ENCODE measurements around the gene RNASEH2B.

Gene RNASEH2B

DNA sequence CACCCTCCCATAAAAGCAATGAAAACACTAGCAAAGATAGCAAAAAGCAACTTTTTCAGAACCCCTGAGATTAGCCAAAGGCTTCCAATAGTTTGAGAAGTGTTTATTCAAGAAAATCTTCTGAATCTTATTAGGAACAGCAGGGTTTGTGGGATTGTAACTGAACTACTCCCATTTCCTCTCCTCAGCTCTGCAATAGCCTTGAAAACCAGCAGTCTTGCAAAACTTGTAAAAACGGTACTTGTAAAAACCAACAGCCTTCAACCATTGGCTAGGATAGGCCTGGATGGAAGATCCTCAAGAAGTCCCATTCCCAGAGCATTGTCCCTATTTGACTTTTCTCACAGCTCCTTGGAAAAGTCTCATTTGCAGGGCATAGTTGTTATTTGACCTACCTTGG is 12.1 kb downstream of the RNASEH2B start:
- Histone ChIP-seq H3K27ac (ENCODE audit: low read depth, low read length) (no peak overlapping the region), H3K27me3 (ENCODE audit: control insufficient read depth in 1 of 2, insufficient read depth in 2 of 2, low read length in 2 of 2) (no peaks in the 10 kb centered on the region), H3K36me3 (ENCODE audit: insufficient read depth, low read length) (no peaks in the 10 kb centered on the region), H3K4me3 (ENCODE audit: low read depth in 1 of 2, low read length in 2 of 2) (no peak overlapping the region), H3K9ac (ENCODE audit: low read length) (no peak overlapping the region), H3K9me3 (ENCODE audit: low read length) (peaks cover 11% of the 10 kb centered on the region), H3K4me1 (ENCODE audit: insufficient read depth, low read length) (peaks cover 26% of the 10 kb centered on the region)

- no peak overlapping the region for H3K4me3 ChIP-seq (ENCODE audit: low read depth in 1 of 2, low read length in 2 of 2)
These were observed 13.7 kb downstream of the RNASEH2B start for GRCh38 chr13:50923272-50923671.

DNA sequence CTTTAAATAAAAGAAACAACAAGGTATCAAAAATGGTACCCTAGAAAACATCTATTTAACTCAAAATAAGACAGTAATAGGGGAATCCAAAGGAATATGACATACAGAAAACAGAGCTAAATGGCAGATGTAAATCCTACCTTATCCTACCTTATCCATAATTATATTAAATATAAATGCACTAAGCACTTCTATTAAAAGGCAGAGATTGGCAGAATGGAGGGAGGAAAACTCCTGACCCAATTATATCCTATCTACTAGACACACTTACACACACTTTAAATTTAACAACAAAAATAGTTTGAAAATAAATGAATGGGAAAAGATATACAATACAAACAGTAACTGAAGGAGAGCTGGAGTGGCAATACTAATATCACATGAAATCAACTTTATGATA is 14.4 kb downstream of the RNASEH2B start:
- Histone ChIP-seq H3K4me1 (ENCODE audit: insufficient read depth, low read length) (peaks cover 18% of the 10 kb centered on the region), H3K9me3 (ENCODE audit: low read length) (peaks cover 11% of the 10 kb centered on the region), H3K27me3 (ENCODE audit: control insufficient read depth in 1 of 2, insufficient read depth in 2 of 2, low read length in 2 of 2) (no peaks in the 10 kb centered on the region)

More at GRCh38 chr13:50923272-50923671, 13.7 kb downstream of the RNASEH2B start:
- H3K36me3 ChIP-seq (ENCODE audit: insufficient read depth, low read length), result no peaks in the 10 kb centered on the region
- H3K27ac ChIP-seq (ENCODE audit: low read depth, low read length), result no peak overlapping the region
- H3K27me3 ChIP-seq (ENCODE audit: control insufficient read depth in 1 of 2, insufficient read depth in 2 of 2, low read length in 2 of 2), result no peaks in the 10 kb centered on the region
- H3K9ac ChIP-seq (ENCODE audit: low read length), result no peak overlapping the region
- peaks cover 21% of the 10 kb centered on the region for H3K4me1 ChIP-seq (ENCODE audit: insufficient read depth, low read length)
- H3K9me3 ChIP-seq (ENCODE audit: low read length), result peaks cover 11% of the 10 kb centered on the region

DNA sequence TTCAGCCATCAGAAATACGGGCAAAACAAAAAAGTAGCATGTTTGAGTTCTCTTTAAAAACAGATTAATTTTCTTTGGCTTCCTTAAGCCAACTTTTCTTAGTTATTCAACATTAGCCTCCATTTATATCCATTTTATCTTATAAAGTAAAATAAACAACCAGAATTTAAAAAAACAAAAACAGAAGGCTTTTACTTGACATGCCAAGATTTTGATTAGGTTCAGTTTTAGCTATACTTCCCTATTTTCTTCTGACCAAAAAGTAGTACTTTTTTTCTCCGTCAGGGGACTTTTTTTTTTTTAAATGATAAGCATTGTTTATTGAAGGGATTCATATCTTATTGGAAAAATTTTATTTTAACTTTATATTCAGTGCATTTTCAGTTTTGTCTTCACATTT is 18.1 kb downstream of the RNASEH2B start:
- peaks cover 10% of the 10 kb centered on the region for H3K9me3 ChIP-seq (ENCODE audit: low read length)
- no peak overlapping the region for H3K4me3 ChIP-seq (ENCODE audit: low read depth in 1 of 2, low read length in 2 of 2)
- no peaks in the 10 kb centered on the region for H3K27me3 ChIP-seq (ENCODE audit: control insufficient read depth in 1 of 2, insufficient read depth in 2 of 2, low read length in 2 of 2)
- peaks cover 15% of the 10 kb centered on the region for H3K4me1 ChIP-seq (ENCODE audit: insufficient read depth, low read length)
- peaks cover 9% of the 10 kb centered on the region for H3K36me3 ChIP-seq (ENCODE audit: insufficient read depth, low read length)
- H3K9ac ChIP-seq (ENCODE audit: low read length), result no peak overlapping the region
- no peak overlapping the region for H3K27ac ChIP-seq (ENCODE audit: low read depth, low read length)

More for the DNA sequence above, 14.4 kb downstream of the RNASEH2B start:
- Histone ChIP-seq H3K27ac (ENCODE audit: low read depth, low read length) (no peak overlapping the region), H3K9ac (ENCODE audit: low read length) (no peak overlapping the region), H3K36me3 (ENCODE audit: insufficient read depth, low read length) (no peaks in the 10 kb centered on the region), H3K4me3 (ENCODE audit: low read depth in 1 of 2, low read length in 2 of 2) (no peak overlapping the region)

DNA sequence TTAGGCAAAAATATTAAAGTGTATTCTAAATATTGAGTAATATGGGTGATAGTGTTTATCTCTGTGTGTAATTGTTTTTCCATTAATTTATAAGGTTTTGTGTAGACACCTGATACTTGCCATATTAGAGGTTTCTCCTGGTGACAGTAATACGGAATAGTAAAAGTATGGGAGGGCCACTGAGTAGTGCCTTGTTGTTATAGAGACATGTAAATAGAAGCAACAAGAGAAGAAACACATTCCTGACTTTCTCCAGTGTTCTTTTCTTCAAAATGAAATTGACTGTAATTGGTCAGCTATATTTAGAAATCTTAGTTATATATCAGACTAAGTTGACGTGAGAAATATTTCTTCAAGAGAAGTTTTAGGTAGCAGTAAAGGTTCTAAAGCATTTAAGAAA is 18.5 kb downstream of the RNASEH2B start:
- H3K4me3 ChIP-seq (ENCODE audit: low read depth in 1 of 2, low read length in 2 of 2), result no peak overlapping the region
- peaks cover 15% of the 10 kb centered on the region for H3K4me1 ChIP-seq (ENCODE audit: insufficient read depth, low read length)
- H3K27ac ChIP-seq (ENCODE audit: low read depth, low read length), result no peak overlapping the region
- peaks cover 13% of the 10 kb centered on the region for H3K36me3 ChIP-seq (ENCODE audit: insufficient read depth, low read length)
- H3K9ac ChIP-seq (ENCODE audit: low read length), result no peak overlapping the region
- peaks cover 6% of the 10 kb centered on the region for H3K9me3 ChIP-seq (ENCODE audit: low read length)
- H3K27me3 ChIP-seq (ENCODE audit: control insufficient read depth in 1 of 2, insufficient read depth in 2 of 2, low read length in 2 of 2), result no peaks in the 10 kb centered on the region

GRCh38 chr13:50928659-50929462 is 19.3 kb downstream of the RNASEH2B start:
- Histone ChIP-seq H3K4me1 (ENCODE audit: insufficient read depth, low read length) (peaks cover 15% of the 10 kb centered on the region), H3K27ac (ENCODE audit: low read depth, low read length) (no peak overlapping the region)

DNA sequence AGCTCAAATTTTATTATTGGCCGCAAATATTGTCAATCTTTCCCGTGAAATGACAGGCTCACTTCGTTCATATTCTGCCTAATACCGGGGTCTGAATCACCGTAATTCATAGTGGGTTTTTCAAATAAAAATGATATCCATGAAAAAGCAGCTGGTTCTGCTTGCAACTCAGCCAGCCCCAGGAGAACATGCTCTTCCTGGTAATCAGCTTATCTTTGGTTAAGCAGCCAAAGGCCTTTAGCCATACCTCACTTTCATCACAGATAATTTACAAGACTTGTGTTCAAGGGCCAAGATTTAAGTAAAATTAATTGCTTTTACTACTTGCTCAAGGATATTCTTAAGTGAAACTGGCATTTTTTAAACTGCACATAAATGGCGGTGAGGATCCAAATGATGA is 22.5 kb downstream of the RNASEH2B start:
- Histone ChIP-seq H3K9me3 (ENCODE audit: low read length) (no peaks in the 10 kb centered on the region), H3K36me3 (ENCODE audit: insufficient read depth, low read length) (peaks cover 33% of the 10 kb centered on the region), H3K4me1 (ENCODE audit: insufficient read depth, low read length) (peaks cover 15% of the 10 kb centered on the region), H3K27me3 (ENCODE audit: control insufficient read depth in 1 of 2, insufficient read depth in 2 of 2, low read length in 2 of 2) (no peaks in the 10 kb centered on the region), H3K27ac (ENCODE audit: low read depth, low read length) (no peak overlapping the region), H3K9ac (ENCODE audit: low read length) (no peak overlapping the region), H3K4me3 (ENCODE audit: low read depth in 1 of 2, low read length in 2 of 2) (no peak overlapping the region)

More at GRCh38 chr13:50928659-50929462, 19.3 kb downstream of the RNASEH2B start:
- Histone ChIP-seq H3K9ac (ENCODE audit: low read length) (no peak overlapping the region), H3K9me3 (ENCODE audit: low read length) (peaks cover 4% of the 10 kb centered on the region), H3K36me3 (ENCODE audit: insufficient read depth, low read length) (peaks cover 14% of the 10 kb centered on the region), H3K27me3 (ENCODE audit: control insufficient read depth in 1 of 2, insufficient read depth in 2 of 2, low read length in 2 of 2) (no peaks in the 10 kb centered on the region), H3K4me3 (ENCODE audit: low read depth in 1 of 2, low read length in 2 of 2) (no peak overlapping the region)

DNA sequence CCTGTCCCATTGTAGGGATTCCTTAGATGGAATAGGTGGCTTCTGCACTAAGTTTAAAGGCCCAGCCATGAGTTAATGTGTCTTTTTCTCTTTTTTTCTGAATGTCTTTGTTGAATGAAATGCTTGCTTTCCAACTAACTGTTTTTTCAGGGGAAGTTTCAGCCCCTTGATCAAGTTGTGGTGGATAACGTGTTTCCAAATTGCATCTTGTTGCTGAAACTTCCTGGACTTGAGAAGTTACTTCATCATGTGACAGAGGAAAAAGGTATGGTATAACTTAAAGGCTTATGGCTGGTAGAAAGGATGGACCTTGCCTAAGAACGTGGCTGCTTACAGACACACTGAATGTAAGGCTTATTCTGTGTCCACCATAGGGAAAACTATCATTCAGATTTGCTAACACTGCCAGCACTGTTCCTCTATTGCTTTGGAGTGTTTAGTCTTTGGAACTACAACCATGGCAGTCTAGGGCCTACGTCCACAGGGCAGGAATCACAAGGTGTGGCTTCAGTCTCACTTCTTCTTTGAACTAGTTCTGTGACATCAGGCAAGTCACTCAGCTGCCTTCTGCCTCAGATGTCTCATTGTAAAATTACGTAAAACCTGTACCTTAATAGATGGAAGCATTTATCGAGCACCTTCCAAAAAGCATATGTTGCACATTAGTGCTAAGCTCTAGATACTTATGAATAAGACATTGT is 25.3 kb downstream of the RNASEH2B start:
- Histone ChIP-seq H3K36me3 (ENCODE audit: insufficient read depth, low read length) (peaks cover 39% of the 10 kb centered on the region), H3K9ac (ENCODE audit: low read length) (no peak overlapping the region), H3K9me3 (ENCODE audit: low read length) (no peaks in the 10 kb centered on the region), H3K4me1 (ENCODE audit: insufficient read depth, low read length) (no peaks in the 10 kb centered on the region), H3K4me3 (ENCODE audit: low read depth in 1 of 2, low read length in 2 of 2) (no peak overlapping the region), H3K27ac (ENCODE audit: low read depth, low read length) (no peak overlapping the region), H3K27me3 (ENCODE audit: control insufficient read depth in 1 of 2, insufficient read depth in 2 of 2, low read length in 2 of 2) (no peaks in the 10 kb centered on the region)

DNA sequence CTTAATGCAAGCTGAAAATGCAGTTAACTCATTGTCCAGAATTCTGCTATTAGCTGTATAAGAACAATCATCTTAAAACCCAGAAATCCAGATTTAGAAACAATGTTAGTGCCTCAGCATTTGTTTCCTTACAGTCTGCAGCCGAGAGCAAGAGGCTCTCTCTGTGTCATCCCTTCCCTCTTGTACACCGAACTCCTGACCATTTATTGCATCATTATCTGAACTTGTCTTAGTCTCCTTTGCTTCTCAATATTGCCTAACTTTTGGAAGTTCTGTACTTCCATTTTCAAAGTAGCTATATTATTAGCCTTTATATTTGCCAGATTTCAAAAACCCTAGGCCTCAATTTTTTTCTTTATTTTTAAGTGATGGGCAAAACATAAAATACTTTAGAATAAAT is 27.1 kb downstream of the RNASEH2B start:
- Histone ChIP-seq H3K9ac (ENCODE audit: low read length) (no peak overlapping the region), H3K4me3 (ENCODE audit: low read depth in 1 of 2, low read length in 2 of 2) (no peak overlapping the region), H3K4me1 (ENCODE audit: insufficient read depth, low read length) (no peaks in the 10 kb centered on the region), H3K27ac (ENCODE audit: low read depth, low read length) (no peak overlapping the region), H3K9me3 (ENCODE audit: low read length) (no peaks in the 10 kb centered on the region), H3K27me3 (ENCODE audit: control insufficient read depth in 1 of 2, insufficient read depth in 2 of 2, low read length in 2 of 2) (no peaks in the 10 kb centered on the region), H3K36me3 (ENCODE audit: insufficient read depth, low read length) (peaks cover 31% of the 10 kb centered on the region)

- Histone ChIP-seq H3K4me1 (ENCODE audit: insufficient read depth, low read length) (no peaks in the 10 kb centered on the region), H3K27ac (ENCODE audit: low read depth, low read length) (no peak overlapping the region), H3K9me3 (ENCODE audit: low read length) (no peaks in the 10 kb centered on the region), H3K27me3 (ENCODE audit: control insufficient read depth in 1 of 2, insufficient read depth in 2 of 2, low read length in 2 of 2) (no peaks in the 10 kb centered on the region), H3K9ac (ENCODE audit: low read length) (no peak overlapping the region), H3K36me3 (ENCODE audit: insufficient read depth, low read length) (peaks cover 28% of the 10 kb centered on the region), H3K4me3 (ENCODE audit: low read depth in 1 of 2, low read length in 2 of 2) (no peak overlapping the region)
These were observed 30.9 kb downstream of the RNASEH2B start for GRCh38 chr13:50940509-50940908.

DNA sequence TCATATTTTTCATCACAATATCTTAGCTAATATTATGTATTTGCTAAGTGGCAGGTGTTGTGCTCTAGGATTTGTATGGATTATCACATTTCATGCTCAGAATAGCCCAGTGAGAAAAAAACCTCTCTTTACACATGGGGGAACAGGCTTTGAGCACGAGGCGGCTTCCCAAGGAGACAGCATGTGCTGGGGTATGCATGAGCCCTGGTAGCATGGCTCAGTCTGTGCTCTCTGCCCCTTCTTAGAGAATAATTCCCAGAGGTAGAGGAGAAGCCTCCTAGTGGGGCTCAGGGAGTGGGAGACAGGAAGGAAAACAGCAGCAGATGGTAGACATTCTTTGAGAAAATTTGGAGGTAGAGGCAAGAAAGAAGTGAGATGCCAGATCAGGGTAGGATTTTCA is 31.6 kb downstream of the RNASEH2B start:
- Histone ChIP-seq H3K36me3 (ENCODE audit: insufficient read depth, low read length) (peaks cover 25% of the 10 kb centered on the region), H3K27ac (ENCODE audit: low read depth, low read length) (no peak overlapping the region), H3K9ac (ENCODE audit: low read length) (no peak overlapping the region), H3K9me3 (ENCODE audit: low read length) (no peaks in the 10 kb centered on the region), H3K27me3 (ENCODE audit: control insufficient read depth in 1 of 2, insufficient read depth in 2 of 2, low read length in 2 of 2) (no peaks in the 10 kb centered on the region), H3K4me3 (ENCODE audit: low read depth in 1 of 2, low read length in 2 of 2) (no peak overlapping the region), H3K4me1 (ENCODE audit: insufficient read depth, low read length) (no peaks in the 10 kb centered on the region)
